B cell (primary cell): ENCODE data around the gene NDFIP1. TPM values are rescaled to one million over a fixed set of nuclear protein-coding genes. Genes with fewer than 3 reads are reported as not detected.

Source experiments
- ATAC-seq: fragments of 200-7000 bp; cut with Tn5 transposase; one replicate; pipeline ENCODE4 v1.10.0; 2021; ENCODE audit warnings: low read depth, mild to moderate bottlenecking, moderate number of reproducible peaks, moderate library complexity
- CTCF ChIA-PET: fragments of 350-600 bp; sonication (Branson Sonifier 250); formaldehyde crosslinking; loops from one replicate; lab custom pipeline; 2021; ENCODE audit warnings: antibody characterized with exemption, inconsistent platforms; lab: Charles Lee
- POLR2A ChIA-PET: fragments of 350-600 bp; sonication (Branson Sonifier 250); formaldehyde crosslinking; loops from one replicate; lab custom pipeline; 2021; ENCODE audit warnings: antibody characterized with exemption; lab: Charles Lee
- DNase-seq: peaks from one replicate; pipeline ENCODE4 v3.0.0; 2013
- H2AFZ ChIP-seq: 2 replicates; pipeline ENCODE4 v1.6.1; 2012; ENCODE audit warnings: mild to moderate bottlenecking, low read depth, low read length; ENCODE audit not compliant: insufficient read depth, poor library complexity, severe bottlenecking
- H3K27ac ChIP-seq, 2 donors: 1 replicate in 1 of 2; 2 replicates in 1 of 2; pipeline ENCODE4 v1.5.1; 2012 to 2013; ENCODE audit warnings: low read length in 2 of 2, mild to moderate bottlenecking in 2 of 2, moderate library complexity in 1 of 2
- H3K27me3 ChIP-seq, 4 experiments: fragments of 200-600 bp in 1 of 4; sonication (generic) in 1 of 4; replicated peaks in 1 of 4; 1 replicate in 2 of 4; 2 replicates in 2 of 4; pipeline versions ENCODE4 v1.6.1 to v1.7.0; 2013 to 2016; ENCODE audit warnings: low read length in 3 of 4, mild to moderate bottlenecking in 2 of 4, mixed read lengths in 1 of 4, moderate library complexity in 1 of 4; ENCODE audit not compliant: insufficient read depth in 4 of 4, control insufficient read depth in 3 of 4; ENCODE audit errors: control extremely low read depth in 1 of 4
- H3K36me3 ChIP-seq, 2 experiments: replicated peaks in 1 of 2; 1 replicate in 1 of 2; 2 replicates in 1 of 2; pipeline versions ENCODE4 v1.6.1 to v1.7.1; 2013; ENCODE audit warnings: low read length in 1 of 2; ENCODE audit not compliant: insufficient read depth in 2 of 2, control insufficient read depth in 1 of 2; ENCODE audit errors: control extremely low read depth in 1 of 2, extremely low read depth in 1 of 2
- H3K4me1 ChIP-seq, 2 donors: fragments of 200-600 bp in 1 of 2; sonication (generic) in 1 of 2; 1 replicate in 1 of 2; 2 replicates in 1 of 2; pipeline versions ENCODE4 v1.5.1 to v1.6.1; 2013 to 2017; ENCODE audit warnings: low read length in 2 of 2; ENCODE audit not compliant: control insufficient read depth in 2 of 2, insufficient read depth in 2 of 2
- H3K4me2 ChIP-seq: replicated peaks from 2 replicates; pipeline ENCODE3; 2012; ENCODE audit warnings: mild to moderate bottlenecking, low read depth, low read length; ENCODE audit not compliant: poor library complexity, severe bottlenecking
- H3K4me3 ChIP-seq, 5 experiments: fragments of 200-600 bp in 1 of 5; sonication (generic) in 1 of 5; 1 replicate in 3 of 5; 2 replicates in 2 of 5; pipeline versions ENCODE4 v1.5.1 to v1.7.0; 2011 to 2016; ENCODE audit warnings: low read length in 4 of 5, mild to moderate bottlenecking in 4 of 5, low read depth in 2 of 5, control low read depth in 1 of 5, moderate library complexity in 1 of 5; ENCODE audit not compliant: insufficient read depth in 1 of 5; ENCODE audit errors: control extremely low read depth in 1 of 5, extremely low read depth in 1 of 5
- H3K79me2 ChIP-seq: fragments of 200-600 bp; sonication (generic); one replicate; pipeline ENCODE4 v1.6.0; 2016; ENCODE audit warnings: low read length; ENCODE audit not compliant: control insufficient read depth, insufficient read depth
- H3K9ac ChIP-seq: fragments of 200-600 bp; sonication (generic); 2 replicates; pipeline ENCODE4 v1.6.1; 2017; ENCODE audit warnings: mild to moderate bottlenecking, low read length, moderate library complexity
- H3K9me3 ChIP-seq, 3 donors: one replicate each; pipeline versions ENCODE4 v1.6.1 to v1.7.1; 2013; ENCODE audit warnings: low read length in 2 of 3; ENCODE audit not compliant: control insufficient read depth in 2 of 3, insufficient read depth in 1 of 3; ENCODE audit errors: control extremely low read depth in 1 of 3
- H4K20me1 ChIP-seq: 2 replicates; pipeline ENCODE4 v1.6.0; 2012; ENCODE audit warnings: mild to moderate bottlenecking, low read length; ENCODE audit not compliant: insufficient read depth, control insufficient read depth, poor library complexity, severe bottlenecking
- H3K27ac Mint-ChIP-seq: one replicate; pipeline ENCODE4 v1.8.0; 2021; ENCODE audit warnings: mixed read lengths
- H3K27me3 Mint-ChIP-seq: one replicate; pipeline ENCODE4 v1.8.0; 2021; ENCODE audit warnings: mixed read lengths
- H3K4me1 Mint-ChIP-seq: one replicate; pipeline ENCODE4 v1.8.0; 2021; ENCODE audit warnings: mixed read lengths
- H3K4me3 Mint-ChIP-seq: one replicate; pipeline ENCODE4 v1.8.0; 2021; ENCODE audit warnings: mixed read lengths
- H3K9me3 Mint-ChIP-seq: one replicate; pipeline ENCODE4 v1.8.0; 2022; ENCODE audit warnings: mixed read lengths; ENCODE audit not compliant: insufficient read depth
- EZH2 ChIP-seq: IDR thresholded peaks from 2 replicates; pipeline ENCODE4 v1.6.1; 2012; ENCODE audit warnings: borderline replicate concordance, low read depth, mild to moderate bottlenecking, moderate library complexity, low read length; ENCODE audit not compliant: insufficient read depth, poor library complexity, severe bottlenecking
- WGBS: methylation state at CpG from one replicate; pipeline ENCODE4 v1.1.5; 2013; ENCODE audit warnings: missing lambda C conversion rate; ENCODE audit not compliant: insufficient coverage; 5-methylcytosine and 5-hydroxymethylcytosine counted together
- intact Hi-C: fragments of 100-400 bp; cut with micrococcal nuclease; formaldehyde crosslinking; loops from one replicate; pipeline ENCODE4 v1.10.0; 2022
- polyA plus RNA-seq: library from polyadenylated mRNA; depleted of rRNA; stranded (reverse); fragments of >200 nt; gene quantifications from 2 replicates; pipeline ENCODE4 v1.2.3, GENCODE V29; 2012
- total RNA-seq, 2 donors: library from RNA; stranded (reverse); fragments of 120-200 nt in 1 of 2; gene quantifications; 1 replicate in 1 of 2; 2 replicates in 1 of 2; pipeline versions ENCODE4 v1.2.3 to v1.2.4, GENCODE V29; 2013 to 2022
- TF ChIP-seq, protein P1 (sequence below): fragments of 200-600 bp; IDR thresholded peaks from one replicate; pipeline ENCODE4 v1.8.0; 2022; ENCODE audit warnings: antibody characterized with exemption, mild to moderate bottlenecking

NDFIP1 gene
- total and polyA plus RNA-seq, 2 donors (not counting 1 experiment from before 2014, with no cell fraction given): 10.6 to 34.6 TPM

DNA sequence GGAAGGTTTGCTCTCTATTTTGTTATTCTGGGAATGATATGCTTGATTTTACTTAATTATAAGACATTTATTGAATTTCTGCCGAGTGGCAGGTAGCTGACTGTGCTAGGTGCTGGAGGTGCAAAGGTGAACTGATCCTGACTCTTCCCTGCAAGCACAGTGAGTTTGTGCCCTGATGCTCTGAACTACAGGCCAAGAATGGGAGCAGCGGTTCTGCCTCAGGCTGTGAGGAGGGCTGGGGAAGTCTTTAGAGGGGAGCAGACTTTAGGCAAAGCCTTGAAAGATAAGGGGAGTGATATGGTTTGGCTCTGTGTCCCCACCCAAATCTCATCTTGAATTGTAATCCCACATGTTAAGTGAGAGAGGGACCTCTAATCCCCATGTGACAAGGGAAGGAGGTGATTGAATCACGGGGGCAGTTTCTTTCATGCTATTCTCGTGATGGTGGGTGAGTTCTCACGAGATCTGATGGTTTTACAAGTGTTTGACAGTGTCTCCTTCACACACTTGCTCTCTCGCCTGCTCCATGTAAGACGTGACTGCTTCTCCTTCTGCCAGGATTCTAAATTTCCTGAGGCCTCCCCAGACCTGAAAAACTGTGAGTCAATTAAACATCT is 73.1 kb downstream of the NDFIP1 start:
- Histone ChIP-seq H3K79me2 (no peaks in the 10 kb centered on the region), H3K9ac (no peak overlapping the region), H2AFZ (no peak overlapping the region), H3K9me3 (no peaks in the 10 kb centered on the region), H3K27me3 (no peaks in the 10 kb centered on the region), H3K4me3 (no peak overlapping the region), H3K4me1 (no peaks in the 10 kb centered on the region), H3K27ac (no peak overlapping the region), H3K36me3 (no peaks in the 10 kb centered on the region), H4K20me1 (no peaks in the 10 kb centered on the region), H3K4me2 (no peak overlapping the region)
- no peak overlapping the region for H3K27ac Mint-ChIP-seq
- POLR2A ChIA-PET: no interaction called here
- CTCF ChIA-PET: no interaction called here
- ATAC-seq (no peak), DNase-seq (no peak)
- 89% methylated on average over 3 of the region's 7 CpGs for WGBS
- no peaks in the 10 kb centered on the region for H3K4me1 Mint-ChIP-seq
- intact Hi-C loops: no loop called here
- H3K27me3 Mint-ChIP-seq: peaks cover 16% of the 10 kb centered on the region
- no peaks in the 10 kb centered on the region for H3K9me3 Mint-ChIP-seq
- no peak overlapping the region for H3K4me3 Mint-ChIP-seq
- TF ChIP-seq, protein P1, sequence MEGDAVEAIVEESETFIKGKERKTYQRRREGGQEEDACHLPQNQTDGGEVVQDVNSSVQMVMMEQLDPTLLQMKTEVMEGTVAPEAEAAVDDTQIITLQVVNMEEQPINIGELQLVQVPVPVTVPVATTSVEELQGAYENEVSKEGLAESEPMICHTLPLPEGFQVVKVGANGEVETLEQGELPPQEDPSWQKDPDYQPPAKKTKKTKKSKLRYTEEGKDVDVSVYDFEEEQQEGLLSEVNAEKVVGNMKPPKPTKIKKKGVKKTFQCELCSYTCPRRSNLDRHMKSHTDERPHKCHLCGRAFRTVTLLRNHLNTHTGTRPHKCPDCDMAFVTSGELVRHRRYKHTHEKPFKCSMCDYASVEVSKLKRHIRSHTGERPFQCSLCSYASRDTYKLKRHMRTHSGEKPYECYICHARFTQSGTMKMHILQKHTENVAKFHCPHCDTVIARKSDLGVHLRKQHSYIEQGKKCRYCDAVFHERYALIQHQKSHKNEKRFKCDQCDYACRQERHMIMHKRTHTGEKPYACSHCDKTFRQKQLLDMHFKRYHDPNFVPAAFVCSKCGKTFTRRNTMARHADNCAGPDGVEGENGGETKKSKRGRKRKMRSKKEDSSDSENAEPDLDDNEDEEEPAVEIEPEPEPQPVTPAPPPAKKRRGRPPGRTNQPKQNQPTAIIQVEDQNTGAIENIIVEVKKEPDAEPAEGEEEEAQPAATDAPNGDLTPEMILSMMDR: no peak
- TF ChIP-seq EZH2: no peak

- H3K9me3 Mint-ChIP-seq: no peaks in the 10 kb centered on the region
- H3K79me2 ChIP-seq: no peaks in the 10 kb centered on the region
These were observed 74.3 kb downstream of the NDFIP1 start for GRCh38 chr5:142182840-142183239.

More at GRCh38 chr5:142182840-142183239, 74.3 kb downstream of the NDFIP1 start:
- ChIA-PET POLR2A (no interaction called here), CTCF (no interaction called here)
- WGBS: 94% methylated on average over 2 of the region's 5 CpGs
- Histone ChIP-seq H3K27ac (no peak overlapping the region), H3K36me3 (no peaks in the 10 kb centered on the region), H3K27me3 (peaks cover 0 to 2% (median 0%) of the 10 kb centered on the region in 4 experiments), H4K20me1 (no peaks in the 10 kb centered on the region), H3K4me1 (no peaks in the 10 kb centered on the region), H3K9ac (no peak overlapping the region), H3K4me3 (no peak overlapping the region), H3K9me3 (no peaks in the 10 kb centered on the region), H2AFZ (no peak overlapping the region), H3K4me2 (no peak overlapping the region)
- intact Hi-C loops: no loop called here
- Mint-ChIP-seq H3K27me3 (peaks cover 23% of the 10 kb centered on the region), H3K27ac (no peak overlapping the region), H3K4me3 (no peak overlapping the region), H3K4me1 (no peaks in the 10 kb centered on the region)
- DNase-seq (no peak), ATAC-seq (no peak)
- TF ChIP-seq, protein P1: no peak
- no peak for TF ChIP-seq EZH2
